GM23248 (cell line): ENCODE results near the gene INPP5A.

Experiments used
- EZH2 ChIP-seq: fragments of 200-600 bp; sonication (generic); IDR thresholded peaks from 2 replicates; pipeline ENCODE4 v1.6.1; 2018; ENCODE audit warnings: antibody characterized with exemption, mild to moderate bottlenecking; ENCODE audit not compliant: insufficient read depth, poor library complexity, severe bottlenecking
- EZH2phosphoT487 ChIP-seq: fragments of 200-600 bp; sonication (generic); IDR thresholded peaks from 2 replicates; pipeline ENCODE4 v1.6.1; 2018; ENCODE audit warnings: antibody characterized with exemption, moderate library complexity, mild to moderate bottlenecking, low read depth; ENCODE audit not compliant: insufficient read depth

DNA sequence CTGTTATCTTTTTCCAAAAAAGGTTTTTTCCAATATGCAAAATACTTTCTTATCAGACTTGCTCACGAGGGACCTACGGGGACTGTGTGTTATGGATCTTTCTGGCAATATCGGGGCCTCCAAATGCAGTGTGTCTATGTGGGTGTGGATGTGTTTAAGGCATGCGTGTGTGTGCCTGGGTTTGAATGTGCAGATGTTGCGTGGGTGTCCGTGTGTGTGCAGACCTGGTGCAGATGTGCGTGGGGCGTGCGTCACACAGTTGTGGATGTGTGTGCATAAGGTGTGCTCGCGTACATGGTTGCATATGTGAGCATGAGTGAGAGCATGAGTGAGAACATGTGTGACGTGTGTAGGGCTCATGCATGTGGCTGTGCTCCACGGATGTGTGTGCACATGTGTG is 228.7 kb downstream of the INPP5A start:
- TF ChIP-seq EZH2: no peak
- TF ChIP-seq EZH2phosphoT487: no peak
